ENCODE data around the gene NAT9. TPM values are rescaled to one million over a fixed set of nuclear protein-coding genes. Genes with fewer than 3 reads are reported as not detected.

NAT9 gene
- polyA plus RNA-seq, 1 experiment: 33.6 TPM

DNA sequence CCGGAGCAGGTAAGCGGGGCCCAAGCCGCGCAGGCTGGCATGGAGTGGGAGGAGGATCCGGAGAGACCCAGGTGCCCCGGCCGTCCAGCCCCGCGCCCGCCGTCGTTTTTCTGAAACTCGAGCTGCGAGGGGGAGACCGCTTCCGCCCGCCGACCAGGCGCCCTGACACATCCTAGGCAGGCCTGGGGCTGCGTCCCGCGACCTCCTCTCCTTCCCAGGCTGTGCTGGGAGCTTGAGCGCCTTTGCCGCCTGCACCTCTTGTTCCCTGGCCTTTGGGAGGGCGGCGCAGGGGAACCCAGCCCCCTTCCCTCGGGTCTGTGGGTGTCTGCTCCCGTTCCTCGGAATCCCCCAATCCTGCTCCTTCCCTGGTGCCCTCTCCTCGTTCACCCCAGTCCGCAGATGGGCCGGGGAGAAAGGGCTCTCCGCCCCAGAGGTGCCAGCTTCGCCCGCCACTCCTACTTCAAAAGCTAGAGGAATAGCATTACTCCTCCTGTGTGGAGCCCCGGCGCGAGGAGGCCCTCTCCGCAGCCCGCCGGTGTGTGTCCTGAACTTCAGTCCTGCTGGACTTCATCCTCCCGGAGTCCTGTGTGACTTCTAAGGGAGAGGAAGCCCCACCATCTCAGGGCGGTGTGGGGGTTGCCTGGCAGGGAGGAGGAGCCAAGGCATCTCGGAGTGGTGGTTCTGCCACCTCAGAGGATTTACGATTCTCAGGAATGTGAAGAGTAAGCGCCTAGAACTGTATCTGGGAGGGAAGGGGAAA lies 26.7 kb downstream of the NAT9 start:
- Histone ChIP-seq H3K4me3 (ENCODE audit: low read depth, low read length) (peak overlapping the region; percentile 70), H3K9me3 (ENCODE audit: control insufficient read depth, insufficient read depth, low read length) (no peaks in the 10 kb centered on the region; the same call in 1 of the 2 replicates), H3K27me3 (ENCODE audit: control insufficient read depth, insufficient read depth, low read length) (peaks cover 4% of the 10 kb centered on the region), H3K27ac (ENCODE audit: low read depth, low read length) (peak overlapping the region; percentile 11)
- ChIA-PET CTCF (interaction anchor here (0.7 to 2.0 kb wide), 7 partner anchors 11 to 113 kb away, joined by 3 to 9 read pairs (median 4); no protein-coding TSS in a partner anchor), POLR2A (interaction anchor here (0.6 to 1.0 kb wide), 2 partner anchors 11 to 27 kb away, joined by 3 read pairs; partner anchors contain the start of gene NAT9)
- TF ChIP-seq, protein P1, sequence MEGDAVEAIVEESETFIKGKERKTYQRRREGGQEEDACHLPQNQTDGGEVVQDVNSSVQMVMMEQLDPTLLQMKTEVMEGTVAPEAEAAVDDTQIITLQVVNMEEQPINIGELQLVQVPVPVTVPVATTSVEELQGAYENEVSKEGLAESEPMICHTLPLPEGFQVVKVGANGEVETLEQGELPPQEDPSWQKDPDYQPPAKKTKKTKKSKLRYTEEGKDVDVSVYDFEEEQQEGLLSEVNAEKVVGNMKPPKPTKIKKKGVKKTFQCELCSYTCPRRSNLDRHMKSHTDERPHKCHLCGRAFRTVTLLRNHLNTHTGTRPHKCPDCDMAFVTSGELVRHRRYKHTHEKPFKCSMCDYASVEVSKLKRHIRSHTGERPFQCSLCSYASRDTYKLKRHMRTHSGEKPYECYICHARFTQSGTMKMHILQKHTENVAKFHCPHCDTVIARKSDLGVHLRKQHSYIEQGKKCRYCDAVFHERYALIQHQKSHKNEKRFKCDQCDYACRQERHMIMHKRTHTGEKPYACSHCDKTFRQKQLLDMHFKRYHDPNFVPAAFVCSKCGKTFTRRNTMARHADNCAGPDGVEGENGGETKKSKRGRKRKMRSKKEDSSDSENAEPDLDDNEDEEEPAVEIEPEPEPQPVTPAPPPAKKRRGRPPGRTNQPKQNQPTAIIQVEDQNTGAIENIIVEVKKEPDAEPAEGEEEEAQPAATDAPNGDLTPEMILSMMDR (IDR thresholded peaks at IDR 0.05; ENCODE audit: low read depth, low read length): no peak
- DNase-seq (ENCODE audit: low read depth, low spot score): no peak

DNA sequence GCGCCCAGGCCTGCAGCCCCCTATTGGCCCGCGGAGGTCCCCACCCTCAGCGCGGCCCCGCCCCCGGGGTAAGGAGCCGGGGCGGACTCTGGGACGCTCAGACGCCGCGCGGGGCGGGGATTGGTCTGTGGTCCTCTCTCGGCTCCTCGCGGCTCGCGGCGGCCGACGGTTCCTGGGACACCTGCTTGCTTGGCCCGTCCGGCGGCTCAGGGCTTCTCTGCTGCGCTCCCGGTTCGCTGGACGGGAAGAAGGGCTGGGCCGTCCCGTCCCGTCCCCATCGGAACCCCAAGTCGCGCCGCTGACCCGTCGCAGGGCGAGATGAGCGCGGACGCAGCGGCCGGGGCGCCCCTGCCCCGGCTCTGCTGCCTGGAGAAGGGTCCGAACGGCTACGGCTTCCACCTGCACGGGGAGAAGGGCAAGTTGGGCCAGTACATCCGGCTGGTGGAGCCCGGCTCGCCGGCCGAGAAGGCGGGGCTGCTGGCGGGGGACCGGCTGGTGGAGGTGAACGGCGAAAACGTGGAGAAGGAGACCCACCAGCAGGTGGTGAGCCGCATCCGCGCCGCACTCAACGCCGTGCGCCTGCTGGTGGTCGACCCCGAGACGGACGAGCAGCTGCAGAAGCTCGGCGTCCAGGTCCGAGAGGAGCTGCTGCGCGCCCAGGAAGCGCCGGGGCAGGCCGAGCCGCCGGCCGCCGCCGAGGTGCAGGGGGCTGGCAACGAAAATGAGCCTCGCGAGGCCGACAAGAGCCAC lies 27.4 kb downstream of the NAT9 start, which contains the start of gene NHERF1:
Gene NHERF1 (plus strand): TSS at position 100 of the 750 bp plus-strand sequence. CDS start 219 bp downstream, at position 319.
- H3K27ac ChIP-seq (ENCODE audit: low read depth, low read length): no peak within 1 kb of the TSS
- ChIA-PET POLR2A (interaction anchor here (0.6 to 1.0 kb wide), 2 partner anchors 11 to 28 kb away, joined by 3 read pairs; partner anchors contain the start of gene NAT9), CTCF (interaction anchor here (0.7 to 1.6 kb wide), 4 partner anchors 22 to 114 kb away, joined by 3 to 9 read pairs (median 4); no protein-coding TSS in a partner anchor)
- TF ChIP-seq, protein P1 (IDR thresholded peaks at IDR 0.05; ENCODE audit: low read depth, low read length): 0 out of 2 replicates have a peak, but pooled peaks have one; percentile 12
- H3K9me3 ChIP-seq (ENCODE audit: control insufficient read depth, insufficient read depth, low read length): no peaks in the 10 kb centered on the region; the same call in 1 of the 2 replicates
- peaks cover 4% of the 10 kb centered on the region for H3K27me3 ChIP-seq (ENCODE audit: control insufficient read depth, insufficient read depth, low read length)
- DNase-seq (ENCODE audit: low read depth, low spot score): peak; percentile 67
- H3K4me3 ChIP-seq (ENCODE audit: low read depth, low read length): peak within 1 kb of the TSS; percentile 70

DNA sequence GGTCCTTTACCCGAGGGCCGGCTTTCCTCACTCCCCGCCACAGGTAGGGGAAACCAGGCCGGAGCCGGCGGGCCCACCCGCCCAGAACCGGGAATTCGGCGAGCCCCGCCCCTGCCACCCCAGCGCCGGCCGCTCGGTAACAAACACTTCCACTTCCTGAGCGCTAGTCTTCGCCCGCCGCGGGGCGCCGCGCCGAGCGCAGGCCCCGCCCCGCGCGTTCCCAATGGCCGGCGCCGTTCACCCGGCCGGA lies 27.9 kb downstream of the NAT9 start:
- ChIA-PET CTCF (interaction anchor here (4.5 kb wide), 1 partner anchor 24 kb away, joined by 75 read pairs; no protein-coding TSS in a partner anchor), POLR2A (no interaction called here)
- Histone ChIP-seq H3K4me3 (ENCODE audit: low read depth, low read length) (peak overlapping the region; percentile 56), H3K9me3 (ENCODE audit: control insufficient read depth, insufficient read depth, low read length) (no peaks in the 10 kb centered on the region; the same call in 1 of the 2 replicates), H3K27me3 (ENCODE audit: control insufficient read depth, insufficient read depth, low read length) (peaks cover 4% of the 10 kb centered on the region), H3K27ac (ENCODE audit: low read depth, low read length) (no peak overlapping the region)
- TF ChIP-seq, protein P1 (IDR thresholded peaks at IDR 0.05; ENCODE audit: low read depth, low read length): no peak
- DNase-seq (ENCODE audit: low read depth, low spot score): no peak

DNA sequence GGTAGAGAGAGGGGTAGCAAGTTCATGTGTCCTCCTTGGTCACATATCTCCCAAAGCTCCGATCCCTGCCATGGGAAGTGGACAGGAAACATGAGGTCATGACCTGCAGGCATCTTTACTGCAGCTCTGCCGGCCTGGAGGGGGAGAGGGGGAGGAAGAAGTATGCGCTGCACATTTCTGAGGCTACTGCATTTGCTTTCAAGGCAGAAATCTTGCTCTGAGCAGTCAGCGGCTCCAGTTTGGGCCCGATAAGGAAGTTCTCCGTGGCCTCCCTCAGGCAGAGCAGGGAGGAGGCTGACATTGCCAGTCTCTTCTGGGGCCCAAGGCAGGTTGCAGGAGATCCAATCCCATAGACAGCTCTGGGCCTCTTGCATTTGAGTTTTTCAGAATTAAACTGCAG lies 29.2 kb downstream of the NAT9 start:
- TF ChIP-seq, protein P1 (IDR thresholded peaks at IDR 0.05; ENCODE audit: low read depth, low read length): no peak
- Histone ChIP-seq H3K4me3 (ENCODE audit: low read depth, low read length) (no peak overlapping the region), H3K27me3 (ENCODE audit: control insufficient read depth, insufficient read depth, low read length) (peaks cover 4% of the 10 kb centered on the region), H3K9me3 (ENCODE audit: control insufficient read depth, insufficient read depth, low read length) (no peaks in the 10 kb centered on the region; the same call in 1 of the 2 replicates), H3K27ac (ENCODE audit: low read depth, low read length) (no peak overlapping the region)
- CTCF ChIA-PET: interaction anchor here (0.7 to 4.5 kb wide), 5 partner anchors 14 to 211 kb away, joined by 3 to 84 read pairs (median 38); no protein-coding TSS in a partner anchor
- POLR2A ChIA-PET: interaction anchor here (0.7 to 1.0 kb wide), 2 partner anchors 11 to 29 kb away, joined by 4 read pairs; partner anchors contain the start of gene NAT9
- no peak for DNase-seq (ENCODE audit: low read depth, low spot score)
